Stimulated activated CD4-positive, alpha-beta T cell treated with anti-CD3 and anti-CD28 coated beads, Interleukin-15, amount 100 ng/mL, for 24 hours (primary cell): ENCODE data around the gene ASAP3.
"Not testable (repeated sequence)": the region's sequence is repeated elsewhere in the genome, so short reads cannot be mapped to it uniquely, and the experiment has no call there.

ENCODE experiments used
- DNase-seq: peaks from one replicate; pipeline ENCODE4 v3.0.0-alpha.2; 2020

The ASAP3 gene

GRCh38 chr1:23393706-23394105 is 90.3 kb downstream of the ASAP3 start:
- no peak for DNase-seq

- DNase-seq, result no peak
These were observed 91.7 kb downstream of the ASAP3 start for GRCh38 chr1:23392125-23392855.

GRCh38 chr1:23389837-23390321 is 94.1 kb downstream of the ASAP3 start:
- DNase-seq, result no peak

GRCh38 chr1:23387494-23387893 is 96.5 kb downstream of the ASAP3 start:
- no peak for DNase-seq

GRCh38 chr1:23385119-23385621 is 98.8 kb downstream of the ASAP3 start:
- DNase-seq, result no peak

GRCh38 chr1:23384312-23385058 is 99.5 kb downstream of the ASAP3 start:
- no peak for DNase-seq

GRCh38 chr1:23383577-23384311 is 100.2 kb downstream of the ASAP3 start:
- no peak for DNase-seq

GRCh38 chr1:23381233-23381885 is 102.6 kb downstream of the ASAP3 start:
- DNase-seq, result no peak

- DNase-seq, result no peak
These were observed 103.3 kb downstream of the ASAP3 start for GRCh38 chr1:23380719-23381118.

GRCh38 chr1:23380236-23380635 is 103.7 kb downstream of the ASAP3 start:
- DNase-seq, result not testable (repeated sequence)
